Naive B cell (primary cell): ENCODE measurements around the gene PPM1B. TPM values are rescaled to one million over a fixed set of nuclear protein-coding genes. Genes with fewer than 3 reads are reported as not detected.
"Not testable (repeated sequence)": the region's sequence is repeated elsewhere in the genome, so short reads cannot be mapped to it uniquely, and the experiment has no call there.

Experiments
- ATAC-seq, 2 donors: fragments of 150-1000 bp; cut with Tn5 transposase; 2 replicates each; pipeline ENCODE4 v1.10.0; 2021; ENCODE audit warnings: low read depth in 2 of 2, mild to moderate bottlenecking in 2 of 2, moderate library complexity in 2 of 2
- DNase-seq: peaks from one replicate; pipeline ENCODE4 v3.0.0; 2022
- H3K27ac Mint-ChIP-seq, 6 donors: one replicate each; pipeline ENCODE4 v1.8.0; 2020 to 2022; ENCODE audit warnings: mild to moderate bottlenecking in 6 of 6, mixed read lengths in 6 of 6, moderate library complexity in 5 of 6, inconsistent platforms in 2 of 6
- H3K27me3 Mint-ChIP-seq, 3 donors: one replicate each; pipeline ENCODE4 v1.8.0; 2021 to 2022; ENCODE audit warnings: mixed read lengths in 3 of 3, mild to moderate bottlenecking in 1 of 3
- H3K36me3 Mint-ChIP-seq, 2 donors: one replicate each; pipeline ENCODE4 v1.8.0; 2020 to 2022; ENCODE audit warnings: mixed read lengths in 2 of 2, inconsistent platforms in 1 of 2, mild to moderate bottlenecking in 1 of 2
- H3K4me1 Mint-ChIP-seq, 3 donors: one replicate each; pipeline ENCODE4 v1.8.0; 2020 to 2022; ENCODE audit warnings: mixed read lengths in 3 of 3, inconsistent platforms in 1 of 3, mild to moderate bottlenecking in 1 of 3, moderate library complexity in 1 of 3
- H3K4me3 Mint-ChIP-seq, 8 donors: one replicate each; pipeline ENCODE4 v1.8.0; 2020 to 2022; ENCODE audit warnings: mild to moderate bottlenecking in 8 of 8, mixed read lengths in 8 of 8, moderate library complexity in 8 of 8, inconsistent platforms in 2 of 8
- H3K9me3 Mint-ChIP-seq, 7 donors: one replicate each; pipeline ENCODE4 v1.8.0; 2020 to 2022; ENCODE audit warnings: mixed read lengths in 7 of 7, mild to moderate bottlenecking in 5 of 7, inconsistent platforms in 2 of 7, moderate library complexity in 1 of 7
- polyA plus RNA-seq, 6 donors: library from polyadenylated mRNA; unstranded; fragments of 300-500 nt; fragmentation: Illumina TruSeq; gene quantifications; one replicate each; pipeline ENCODE4 v1.2.3, GENCODE V29; 2021; ENCODE audit warnings: low read depth in 6 of 6

Gene PPM1B
- 10 to 100 TPM; 45.1 to 74.3 (median 54.9) TPM for polyA plus RNA-seq

- ATAC-seq: peak; percentile 65 to 67
- peak within 1 kb of the TSS; percentile 98 to 100 (median 100) for H3K27ac Mint-ChIP-seq
- H3K4me1 Mint-ChIP-seq: peaks cover 24 to 44% (median 39%) of the 10 kb centered on the region in 3 donors
- peaks cover 0 to 4% (median 0%) of the 10 kb centered on the region in 7 donors for H3K9me3 Mint-ChIP-seq
- no peaks in the 10 kb centered on the region for H3K27me3 Mint-ChIP-seq
- peak; percentile 99 for DNase-seq
- peaks cover 5 to 15% of the 10 kb centered on the region in 2 donors for H3K36me3 Mint-ChIP-seq
- peak within 1 kb of the TSS; percentile 93 to 100 (median 98) for H3K4me3 Mint-ChIP-seq
These were observed at the start of gene PPM1B for GRCh38 chr2:44168681-44169154. TSS of gene PPM1B (plus strand) at chr2:44168875. CDS start at chr2:44201200, 32,325 bp downstream.

GRCh38 chr2:44119878-44120277 is 48.8 kb upstream of the PPM1B start:
- no peaks in the 10 kb centered on the region for H3K36me3 Mint-ChIP-seq
- H3K4me3 Mint-ChIP-seq: no peak overlapping the region
- ATAC-seq: no peak
- H3K4me1 Mint-ChIP-seq: peaks cover 0 to 4% (median 0%) of the 10 kb centered on the region in 3 donors
- no peaks in the 10 kb centered on the region for H3K27me3 Mint-ChIP-seq
- H3K9me3 Mint-ChIP-seq: peaks cover 0 to 4% (median 0%) of the 10 kb centered on the region in 7 donors
- DNase-seq: no peak
- no peak overlapping the region for H3K27ac Mint-ChIP-seq

- peaks cover 0 to 4% (median 0%) of the 10 kb centered on the region in 3 donors for H3K4me1 Mint-ChIP-seq
- no peak for ATAC-seq
- no peak for DNase-seq
- peaks cover 0 to 4% (median 0%) of the 10 kb centered on the region in 7 donors for H3K9me3 Mint-ChIP-seq
- no peaks in the 10 kb centered on the region for H3K27me3 Mint-ChIP-seq
- no peak overlapping the region for H3K4me3 Mint-ChIP-seq
- no peak overlapping the region for H3K27ac Mint-ChIP-seq
- H3K36me3 Mint-ChIP-seq: no peaks in the 10 kb centered on the region
These were observed 48.2 kb upstream of the PPM1B start for GRCh38 chr2:44120428-44120827.

GRCh38 chr2:44121899-44122298 is 46.8 kb upstream of the PPM1B start:
- Mint-ChIP-seq H3K9me3 (peaks cover 0 to 4% (median 0%) of the 10 kb centered on the region in 7 donors), H3K27me3 (no peaks in the 10 kb centered on the region), H3K4me1 (peaks cover 0 to 4% (median 0%) of the 10 kb centered on the region in 3 donors), H3K4me3 (no peak overlapping the region), H3K27ac (no peak overlapping the region), H3K36me3 (no peaks in the 10 kb centered on the region)
- DNase-seq (no peak), ATAC-seq (no peak)

GRCh38 chr2:44124500-44124899 is 44.2 kb upstream of the PPM1B start:
- Mint-ChIP-seq H3K27me3 (no peaks in the 10 kb centered on the region), H3K27ac (no peak overlapping the region), H3K4me1 (peaks cover 0 to 4% (median 0%) of the 10 kb centered on the region in 3 donors), H3K4me3 (no peak overlapping the region), H3K9me3 (no peaks in the 10 kb centered on the region), H3K36me3 (no peaks in the 10 kb centered on the region)
- no peak for DNase-seq
- no peak for ATAC-seq

GRCh38 chr2:44126106-44126797 is 42.4 kb upstream of the PPM1B start:
- DNase-seq (no peak), ATAC-seq (no peak)
- H3K4me3 Mint-ChIP-seq: no peak overlapping the region
- H3K9me3 Mint-ChIP-seq: peaks cover 0 to 4% (median 2%) of the 10 kb centered on the region in 7 donors
- H3K27me3 Mint-ChIP-seq: no peaks in the 10 kb centered on the region
- H3K4me1 Mint-ChIP-seq: peaks cover 0 to 4% (median 0%) of the 10 kb centered on the region in 3 donors
- H3K27ac Mint-ChIP-seq: no peak overlapping the region
- H3K36me3 Mint-ChIP-seq: peaks cover 0 to under 1% of the 10 kb centered on the region in 2 donors

- Mint-ChIP-seq H3K4me3 (no peak overlapping the region), H3K4me1 (no peaks in the 10 kb centered on the region), H3K36me3 (peaks cover 7 to 10% of the 10 kb centered on the region in 2 donors), H3K27ac (no peak overlapping the region), H3K27me3 (no peaks in the 10 kb centered on the region), H3K9me3 (peaks cover 1 to 17% (median 13%) of the 10 kb centered on the region in 7 donors)
- DNase-seq (no peak), ATAC-seq (no peak)
These were observed 38.2 kb upstream of the PPM1B start for GRCh38 chr2:44130441-44130840.

- peaks cover 1 to 17% (median 13%) of the 10 kb centered on the region in 7 donors for H3K9me3 Mint-ChIP-seq
- peak overlapping the region in 1 of 6 donors; percentile 20 for H3K27ac Mint-ChIP-seq
- ATAC-seq (no peak), DNase-seq (no peak)
- H3K4me3 Mint-ChIP-seq: no peak overlapping the region
- no peaks in the 10 kb centered on the region for H3K4me1 Mint-ChIP-seq
- peaks cover 7 to 10% of the 10 kb centered on the region in 2 donors for H3K36me3 Mint-ChIP-seq
- no peaks in the 10 kb centered on the region for H3K27me3 Mint-ChIP-seq
These were observed 37.5 kb upstream of the PPM1B start for GRCh38 chr2:44131177-44131576.

GRCh38 chr2:44133602-44134001 is 35.1 kb upstream of the PPM1B start:
- not testable (repeated sequence) for DNase-seq, H3K4me1 Mint-ChIP-seq, H3K27me3 Mint-ChIP-seq, H3K27ac Mint-ChIP-seq, H3K4me3 Mint-ChIP-seq, ATAC-seq
- H3K36me3 Mint-ChIP-seq: peaks cover 7 to 10% of the 10 kb centered on the region in 2 donors
- peaks cover 1 to 17% (median 13%) of the 10 kb centered on the region in 7 donors for H3K9me3 Mint-ChIP-seq

- H3K27ac Mint-ChIP-seq: no peak overlapping the region
- H3K27me3 Mint-ChIP-seq: peaks cover 0 to 5% (median 0%) of the 10 kb centered on the region in 3 donors
- H3K4me1 Mint-ChIP-seq: no peaks in the 10 kb centered on the region
- DNase-seq: no peak
- H3K36me3 Mint-ChIP-seq: peaks cover 7 to 10% of the 10 kb centered on the region in 2 donors
- no peak for ATAC-seq
- no peak overlapping the region for H3K4me3 Mint-ChIP-seq
- peaks cover 1 to 17% (median 13%) of the 10 kb centered on the region in 7 donors for H3K9me3 Mint-ChIP-seq
These were observed 33.8 kb upstream of the PPM1B start for GRCh38 chr2:44134848-44135247.

- H3K27me3 Mint-ChIP-seq: peaks cover 0 to 5% (median 3%) of the 10 kb centered on the region in 3 donors
- H3K36me3 Mint-ChIP-seq: peaks cover 7 to 10% of the 10 kb centered on the region in 2 donors
- H3K4me1 Mint-ChIP-seq: no peaks in the 10 kb centered on the region
- peaks cover 1 to 17% (median 13%) of the 10 kb centered on the region in 7 donors for H3K9me3 Mint-ChIP-seq
- ATAC-seq (no peak), DNase-seq (no peak)
- no peak overlapping the region for H3K4me3 Mint-ChIP-seq
- H3K27ac Mint-ChIP-seq: no peak overlapping the region
These were observed 33.4 kb upstream of the PPM1B start for GRCh38 chr2:44135296-44135695.

GRCh38 chr2:44135771-44136170 is 32.9 kb upstream of the PPM1B start:
- no peaks in the 10 kb centered on the region for H3K4me1 Mint-ChIP-seq
- peaks cover 7 to 10% of the 10 kb centered on the region in 2 donors for H3K36me3 Mint-ChIP-seq
- no peak overlapping the region for H3K4me3 Mint-ChIP-seq
- peaks cover 0 to 8% (median 5%) of the 10 kb centered on the region in 3 donors for H3K27me3 Mint-ChIP-seq
- ATAC-seq (no peak), DNase-seq (no peak)
- H3K27ac Mint-ChIP-seq: no peak overlapping the region
- H3K9me3 Mint-ChIP-seq: peaks cover 1 to 17% (median 13%) of the 10 kb centered on the region in 7 donors

- H3K4me1 Mint-ChIP-seq: no peaks in the 10 kb centered on the region
- no peak overlapping the region for H3K27ac Mint-ChIP-seq
- ATAC-seq: no peak
- no peak overlapping the region for H3K4me3 Mint-ChIP-seq
- no peak for DNase-seq
- H3K9me3 Mint-ChIP-seq: peaks cover 1 to 13% (median 11%) of the 10 kb centered on the region in 7 donors
- H3K36me3 Mint-ChIP-seq: peaks cover 7 to 10% of the 10 kb centered on the region in 2 donors
- peaks cover 0 to 9% (median 5%) of the 10 kb centered on the region in 3 donors for H3K27me3 Mint-ChIP-seq
These were observed 32.4 kb upstream of the PPM1B start for GRCh38 chr2:44136252-44136651.

- H3K4me1 Mint-ChIP-seq: no peaks in the 10 kb centered on the region
- ATAC-seq: no peak
These were observed 31.6 kb upstream of the PPM1B start for GRCh38 chr2:44137048-44137447.

More at GRCh38 chr2:44137048-44137447, 31.6 kb upstream of the PPM1B start:
- Mint-ChIP-seq H3K27ac (peak overlapping the region in 1 of 6 donors; percentile 65), H3K36me3 (peaks cover 5 to 7% of the 10 kb centered on the region in 2 donors), H3K9me3 (peaks cover 1 to 9% (median 7%) of the 10 kb centered on the region in 7 donors), H3K27me3 (peaks cover 0 to 9% (median 5%) of the 10 kb centered on the region in 3 donors), H3K4me3 (no peak overlapping the region)
- no peak for DNase-seq
